ACHN (cell line): ENCODE results near the gene GLMP.

ENCODE experiments used
- DNase-seq: peaks from one replicate; pipeline ENCODE4 v3.0.0-alpha.2; 2015
- in situ Hi-C: cut with HindIII; loops from 2 replicates; pipeline ENCODE4 v1.10.0; 2017; ENCODE audit warnings: low sequenced_read_pairs, low pct_ligation_motif_present, low pct_unique_long_range_greater_than_20kb

The GLMP gene

GRCh38 chr1:156291226-156292061, 4.0 kb downstream of the GLMP start:
- peak; percentile 87 for DNase-seq
- in situ Hi-C loops: no loop called here

GRCh38 chr1:156289857-156290256, 5.6 kb downstream of the GLMP start:
- DNase-seq: no peak
- in situ Hi-C loops: no loop called here

GRCh38 chr1:156286061-156286460, 9.4 kb downstream of the GLMP start:
- DNase-seq: no peak
- in situ Hi-C loops: no loop called here

- DNase-seq: no peak
- in situ Hi-C loops: no loop called here
Measured at GRCh38 chr1:156285437-156285836, 10.0 kb downstream of the GLMP start.

- no peak for DNase-seq
- in situ Hi-C loops: no loop called here
Measured at GRCh38 chr1:156284757-156285156, 10.7 kb downstream of the GLMP start.

- no peak for DNase-seq
- in situ Hi-C loops: no loop called here
Measured at GRCh38 chr1:156284112-156284511, 11.4 kb downstream of the GLMP start, which contains the start of gene TMEM79. Gene TMEM79, plus strand, starts transcription at chr1:156284325. Its CDS starts 902 bp downstream, at chr1:156285227.

GRCh38 chr1:156283521-156283920, 12.0 kb downstream of the GLMP start:
- in situ Hi-C loops: no loop called here
- no peak for DNase-seq

GRCh38 chr1:156282479-156283222, 12.8 kb downstream of the GLMP start, which contains the start of gene SMG5:
Gene SMG5, minus strand, starts transcription at chr1:156282825. Its CDS starts 145 bp downstream, at chr1:156282680.
- DNase-seq: peak; percentile 99
- in situ Hi-C loops: no loop called here

GRCh38 chr1:156281693-156282478, 13.6 kb downstream of the GLMP start:
- peak; percentile 50 for DNase-seq
- in situ Hi-C loops: no loop called here

GRCh38 chr1:156281281-156281680, 14.2 kb downstream of the GLMP start:
- in situ Hi-C loops: no loop called here
- DNase-seq: peak; percentile 28

- in situ Hi-C loops: no loop called here
- no peak for DNase-seq
Measured at GRCh38 chr1:156279837-156280236, 15.6 kb downstream of the GLMP start.

GRCh38 chr1:156276966-156277381, 18.5 kb downstream of the GLMP start:
- no peak for DNase-seq
- in situ Hi-C loops: no loop called here

- DNase-seq: no peak
- in situ Hi-C loops: no loop called here
Measured at GRCh38 chr1:156276532-156276931, 18.9 kb downstream of the GLMP start.

GRCh38 chr1:156270314-156270713, 25.2 kb downstream of the GLMP start:
- no peak for DNase-seq
- in situ Hi-C loops: no loop called here

- no peak for DNase-seq
- in situ Hi-C loops: no loop called here
Measured at GRCh38 chr1:156268336-156268735, 27.1 kb downstream of the GLMP start.

GRCh38 chr1:156266051-156266450, 29.4 kb downstream of the GLMP start:
- DNase-seq: no peak
- in situ Hi-C loops: no loop called here

- in situ Hi-C loops: no loop called here
- no peak for DNase-seq
Measured at GRCh38 chr1:156263288-156263655, 32.2 kb downstream of the GLMP start.

GRCh38 chr1:156262461-156263287, 32.8 kb downstream of the GLMP start:
- in situ Hi-C loops: no loop called here
- DNase-seq: peak; percentile 28
